Activated naive CD4-positive, alpha-beta T cell treated with anti-CD3 and anti-CD28 coated beads, Interleukin-2, amount 10 ng/mL, durations not matched to agents 7 days and 5 days (primary cell): Measurements from ENCODE around the gene ANKFN1.

Experiments used
- CTCF ChIA-PET: fragments of 350-600 bp; sonication (Branson Sonifier 250); formaldehyde crosslinking; loops from one replicate; lab custom pipeline; 2021; ENCODE audit warnings: antibody characterized with exemption; lab: Charles Lee
- DNase-seq: peaks from one replicate; pipeline ENCODE4 v3.0.0-alpha.2; 2020
- H3K27ac Mint-ChIP-seq: one replicate; pipeline ENCODE4 v1.8.0; 2021; ENCODE audit warnings: mild to moderate bottlenecking, moderate library complexity, mixed read lengths
- H3K27me3 Mint-ChIP-seq: one replicate; pipeline ENCODE4 v1.8.0; 2021; ENCODE audit warnings: mild to moderate bottlenecking, mixed read lengths
- H3K36me3 Mint-ChIP-seq: one replicate; pipeline ENCODE4 v1.8.0; 2021; ENCODE audit warnings: mixed read lengths
- H3K4me1 Mint-ChIP-seq: one replicate; pipeline ENCODE4 v1.8.0; 2021; ENCODE audit warnings: mixed read lengths
- H3K4me3 Mint-ChIP-seq: one replicate; pipeline ENCODE4 v1.8.0; 2021; ENCODE audit warnings: mild to moderate bottlenecking, moderate library complexity, mixed read lengths
- H3K9me3 Mint-ChIP-seq: one replicate; pipeline ENCODE4 v1.8.0; 2021; ENCODE audit warnings: mixed read lengths

Gene ANKFN1

DNA sequence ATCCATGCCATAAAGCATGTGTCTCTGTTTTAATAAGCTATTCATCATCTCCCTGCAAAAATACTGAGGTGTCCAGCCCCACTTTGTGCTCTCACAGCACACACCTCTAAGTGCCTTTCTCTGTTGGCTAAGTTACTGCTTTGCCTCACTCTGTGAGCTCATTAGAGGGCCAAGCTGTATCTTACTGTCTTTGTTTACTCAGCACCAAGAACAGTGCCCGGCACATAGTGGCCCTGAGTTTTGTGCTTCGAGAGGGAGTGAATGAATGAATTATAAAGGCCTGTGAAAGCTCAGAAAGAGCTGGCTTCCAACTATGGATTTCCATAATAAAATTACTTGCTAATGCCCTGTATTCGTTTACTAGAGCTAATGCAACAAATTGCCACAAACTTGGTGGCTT lies 390.0 kb downstream of the ANKFN1 start:
- Mint-ChIP-seq H3K27ac (no peak overlapping the region), H3K4me1 (no peaks in the 10 kb centered on the region), H3K27me3 (peaks cover 14% of the 10 kb centered on the region), H3K36me3 (no peaks in the 10 kb centered on the region), H3K9me3 (no peaks in the 10 kb centered on the region), H3K4me3 (no peak overlapping the region)
- CTCF ChIA-PET, result no interaction called here
- DNase-seq, result no peak

DNA sequence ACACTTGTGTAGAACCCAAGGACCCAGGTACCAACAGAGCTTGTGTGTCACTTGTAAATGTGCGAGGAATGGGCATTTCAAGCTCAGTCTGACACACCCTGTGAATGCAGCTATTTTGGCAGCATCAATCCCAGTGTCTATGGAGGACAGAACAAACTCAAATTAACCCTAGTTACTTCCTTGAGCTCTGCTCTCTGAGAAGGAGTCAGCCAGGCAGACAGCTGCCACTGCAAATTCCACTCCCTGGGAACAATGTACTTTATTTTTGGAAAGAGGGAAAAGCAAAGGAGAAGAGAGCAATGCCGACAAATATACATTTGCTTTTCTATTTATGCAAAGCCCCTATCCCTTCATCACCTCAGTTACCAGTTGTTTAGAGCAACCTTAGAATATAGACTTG lies 391.8 kb downstream of the ANKFN1 start:
- CTCF ChIA-PET, result no interaction called here
- H3K27me3 Mint-ChIP-seq, result peaks cover 10% of the 10 kb centered on the region
- H3K9me3 Mint-ChIP-seq, result no peaks in the 10 kb centered on the region
- DNase-seq, result no peak
- no peaks in the 10 kb centered on the region for H3K4me1 Mint-ChIP-seq
- no peak overlapping the region for H3K27ac Mint-ChIP-seq
- no peaks in the 10 kb centered on the region for H3K36me3 Mint-ChIP-seq
- H3K4me3 Mint-ChIP-seq, result no peak overlapping the region

DNA sequence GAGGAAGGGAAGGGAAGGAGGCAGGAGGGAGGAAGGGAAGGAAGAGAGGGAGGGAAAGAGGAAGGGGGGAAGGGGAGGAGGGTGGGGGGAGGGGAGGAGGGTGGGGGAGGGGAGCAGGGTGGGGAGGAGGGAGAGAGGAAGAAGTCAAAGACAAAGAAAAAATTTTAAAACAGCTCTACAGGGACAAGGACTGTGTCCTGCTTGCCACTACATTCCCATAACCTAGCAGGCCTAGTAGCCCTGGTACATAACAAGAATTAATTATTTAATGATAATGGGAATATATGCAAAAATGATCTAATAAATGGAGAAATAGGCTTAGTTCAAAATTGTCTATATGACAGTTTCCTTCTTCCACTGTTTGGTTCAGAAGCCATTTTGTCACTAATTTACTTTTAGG lies 392.7 kb downstream of the ANKFN1 start:
- peaks cover 3% of the 10 kb centered on the region for H3K9me3 Mint-ChIP-seq
- H3K4me3 Mint-ChIP-seq, result no peak overlapping the region
- CTCF ChIA-PET, result no interaction called here

DNA sequence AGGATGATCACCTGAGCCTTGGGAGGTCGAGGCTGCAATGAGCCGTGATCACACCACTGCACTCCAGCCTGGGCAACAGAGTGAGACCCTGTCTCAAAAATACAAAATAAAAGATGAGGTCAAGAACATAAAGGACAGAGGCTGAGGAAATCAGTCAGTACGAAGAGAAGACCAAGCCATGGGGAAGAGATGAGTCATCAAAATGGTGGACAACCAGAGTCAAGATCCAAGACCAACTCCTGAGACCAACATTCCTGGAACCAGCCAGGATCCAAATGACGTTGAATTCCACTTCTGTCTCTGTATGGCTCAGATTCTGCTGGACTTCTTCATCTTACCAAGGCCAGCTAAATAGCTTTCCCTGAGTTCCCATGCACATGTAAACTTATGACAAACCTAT lies 395.4 kb downstream of the ANKFN1 start:
- H3K27me3 Mint-ChIP-seq, result peaks cover 4% of the 10 kb centered on the region
- H3K4me1 Mint-ChIP-seq, result no peaks in the 10 kb centered on the region
- CTCF ChIA-PET, result no interaction called here
- no peak overlapping the region for H3K4me3 Mint-ChIP-seq
- DNase-seq, result no peak
- H3K36me3 Mint-ChIP-seq, result no peaks in the 10 kb centered on the region
- H3K27ac Mint-ChIP-seq, result no peak overlapping the region
- H3K9me3 Mint-ChIP-seq, result peaks cover 13% of the 10 kb centered on the region

More for the DNA sequence above, 392.7 kb downstream of the ANKFN1 start:
- Mint-ChIP-seq H3K4me1 (no peaks in the 10 kb centered on the region), H3K27ac (no peak overlapping the region), H3K27me3 (peaks cover 6% of the 10 kb centered on the region), H3K36me3 (no peaks in the 10 kb centered on the region)
- no peak for DNase-seq

DNA sequence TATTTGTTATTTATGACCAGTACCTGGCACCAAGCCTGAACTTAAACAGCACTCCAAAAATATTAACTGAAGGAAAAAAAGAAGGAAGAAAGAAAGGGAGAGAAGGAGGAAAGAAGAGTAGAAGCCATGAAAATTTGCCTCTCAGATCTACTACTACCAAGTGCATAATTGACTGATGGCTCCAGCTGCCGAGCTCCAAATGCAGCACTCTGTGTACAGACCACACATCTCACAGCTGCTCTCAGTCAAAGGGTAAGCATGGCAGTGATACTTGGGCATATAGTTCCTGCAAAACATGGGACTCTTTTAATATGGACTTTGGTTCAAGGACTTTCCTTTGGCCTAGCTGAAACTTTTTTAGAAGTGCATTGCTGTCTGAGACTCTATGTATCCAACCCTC lies 396.2 kb downstream of the ANKFN1 start:
- peaks cover 4% of the 10 kb centered on the region for H3K27me3 Mint-ChIP-seq
- CTCF ChIA-PET, result no interaction called here
- DNase-seq, result no peak
- H3K4me1 Mint-ChIP-seq, result no peaks in the 10 kb centered on the region
- H3K4me3 Mint-ChIP-seq, result no peak overlapping the region
- peaks cover 13% of the 10 kb centered on the region for H3K9me3 Mint-ChIP-seq
- H3K27ac Mint-ChIP-seq, result no peak overlapping the region
- no peaks in the 10 kb centered on the region for H3K36me3 Mint-ChIP-seq

DNA sequence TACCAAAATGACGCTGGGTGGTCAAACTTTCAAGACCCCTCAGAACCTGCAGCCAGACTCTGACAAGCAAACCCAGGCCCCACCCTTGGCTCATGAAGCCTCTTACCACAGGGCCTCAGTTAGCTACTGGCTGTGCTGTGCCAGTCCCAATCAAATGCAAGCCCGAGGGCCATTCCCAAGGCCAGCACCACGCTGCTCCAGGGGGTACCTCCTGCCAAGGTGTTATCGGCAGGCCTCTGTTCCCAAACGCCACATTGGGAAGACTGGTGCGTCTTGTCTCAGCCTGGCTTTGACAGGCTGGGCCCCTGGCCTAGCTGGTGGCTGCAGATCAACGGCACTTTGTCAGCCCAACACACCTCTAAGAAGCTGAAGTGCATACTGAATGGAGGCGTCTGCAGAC lies 404.4 kb downstream of the ANKFN1 start:
- CTCF ChIA-PET, result no interaction called here
- Mint-ChIP-seq H3K27ac (no peak overlapping the region), H3K9me3 (peaks cover under 1% of the 10 kb centered on the region), H3K27me3 (peaks cover 14% of the 10 kb centered on the region), H3K4me3 (no peak overlapping the region), H3K36me3 (no peaks in the 10 kb centered on the region), H3K4me1 (no peaks in the 10 kb centered on the region)
- no peak for DNase-seq

DNA sequence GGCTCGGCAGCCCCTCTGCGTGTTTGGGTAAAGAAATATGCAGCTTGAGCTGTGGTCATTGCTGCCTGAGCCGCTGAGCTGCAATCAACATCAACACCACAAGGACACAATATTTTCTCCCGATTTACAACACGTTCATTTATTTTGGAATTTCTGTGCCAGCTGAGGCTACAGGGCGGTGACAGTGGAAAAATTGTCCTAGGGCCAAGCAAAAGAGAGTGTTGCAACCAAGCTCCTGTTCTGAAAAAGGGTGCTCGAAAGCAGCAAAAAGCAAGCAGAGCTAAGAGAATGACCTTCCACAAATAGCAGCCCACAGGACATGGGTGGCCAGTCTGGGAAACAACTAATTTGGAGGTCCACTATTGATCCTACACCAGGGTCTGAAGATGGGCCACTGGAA lies 404.8 kb downstream of the ANKFN1 start:
- Mint-ChIP-seq H3K27me3 (peaks cover 14% of the 10 kb centered on the region), H3K36me3 (no peaks in the 10 kb centered on the region), H3K9me3 (no peaks in the 10 kb centered on the region), H3K4me1 (no peaks in the 10 kb centered on the region), H3K27ac (no peak overlapping the region), H3K4me3 (no peak overlapping the region)
- CTCF ChIA-PET, result no interaction called here
- no peak for DNase-seq
